SK-N-MC (cell line): ENCODE data around the gene HOXA6.

Experiments used
- EZH2 ChIP-seq: fragments of 200-600 bp; sonication (generic); IDR thresholded peaks from one replicate; pipeline ENCODE4 v1.6.1; 2017; ENCODE audit warnings: antibody characterized with exemption
- FOXP2 ChIP-seq: optimal IDR thresholded peaks from 2 replicates; pipeline ENCODE3; 2011; ENCODE audit warnings: mild to moderate bottlenecking, moderate library complexity; ENCODE audit not compliant: insufficient read depth; ENCODE audit errors: extremely low read length, control extremely low read depth
- POLR2AphosphoS5 ChIP-seq: IDR thresholded peaks from 2 replicates; pipeline ENCODE4 v1.6.1; 2012; ENCODE audit warnings: mild to moderate bottlenecking, low read depth, low read length, borderline replicate concordance

GRCh38 chr7:27132214-27132613 lies 15.4 kb downstream of the HOXA6 start:
- TF ChIP-seq EZH2 (no peak), POLR2AphosphoS5 (no peak), FOXP2 (no peak)
